DND-41 (cell line): ENCODE data around the gene TMC5.

Experiments used
- CTCF ChIP-seq: IDR thresholded peaks from 2 replicates; pipeline ENCODE4 v1.5.1; 2012; ENCODE audit warnings: borderline replicate concordance, low read length, moderate library complexity, mild to moderate bottlenecking; ENCODE audit not compliant: poor library complexity, severe bottlenecking; ENCODE audit errors: extremely low read depth
- EZH2 ChIP-seq: IDR thresholded peaks from 3 replicates; pipeline ENCODE4 v1.6.1; 2012; ENCODE audit warnings: borderline replicate concordance, low read depth, mild to moderate bottlenecking, moderate library complexity, low read length, inconsistent platforms; ENCODE audit not compliant: severe bottlenecking

- TF ChIP-seq CTCF = no peak
- TF ChIP-seq EZH2 = no peak
Observed at GRCh38 chr16:19382084-19382801, 35.4 kb upstream of the TMC5 start.
